Measurements from ENCODE around the gene KSR1. TPM values are rescaled to one million over a fixed set of nuclear protein-coding genes. Genes with fewer than 3 reads are reported as not detected.

KSR1 gene
- total RNA-seq, 1 donor from 2014 or later = 25.6 TPM

DNA sequence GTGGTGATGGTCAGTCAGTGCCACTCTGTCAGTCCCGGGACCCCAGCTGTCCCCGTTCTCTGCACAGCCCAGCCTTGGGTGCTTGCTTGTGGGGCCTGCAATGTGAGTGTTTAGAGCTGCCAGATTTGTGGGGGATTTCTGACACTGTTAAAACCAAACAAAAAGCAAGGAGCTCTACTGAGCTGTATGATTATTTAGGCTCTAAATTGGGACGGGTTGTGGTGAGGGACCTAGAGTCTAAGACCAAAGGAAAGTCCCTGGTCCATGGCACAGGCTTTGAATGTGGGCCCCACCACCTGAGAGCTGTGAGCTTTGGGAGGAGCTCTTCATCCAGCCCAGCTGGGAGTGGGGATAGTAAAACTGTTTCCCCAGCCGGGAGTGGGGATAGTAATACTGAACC is 63.3 kb downstream of the KSR1 start:
- Histone ChIP-seq H3K4me1 (ENCODE audit: control insufficient read depth in 3 of 3, insufficient read depth in 3 of 3, low read length in 3 of 3) (peaks cover 0 to 4% (median 2%) of the 10 kb centered on the region in 3 donors), H3K27me3 (ENCODE audit: control insufficient read depth in 3 of 3, insufficient read depth in 3 of 3, low read length in 3 of 3) (no peaks in the 10 kb centered on the region), H3K4me3 (ENCODE audit: low read length in 3 of 3) (no peak overlapping the region), H3K27ac (ENCODE audit: low read depth, low read length) (no peak overlapping the region), H3K36me3 (ENCODE audit: control insufficient read depth in 3 of 3, insufficient read depth in 3 of 3, low read length in 3 of 3) (no peaks in the 10 kb centered on the region), H3K9ac (ENCODE audit: low read depth in 1 of 3, low read length in 3 of 3) (no peak overlapping the region), H3K9me3 (ENCODE audit: control insufficient read depth in 3 of 3, low read length in 3 of 3) (no peaks in the 10 kb centered on the region)

DNA sequence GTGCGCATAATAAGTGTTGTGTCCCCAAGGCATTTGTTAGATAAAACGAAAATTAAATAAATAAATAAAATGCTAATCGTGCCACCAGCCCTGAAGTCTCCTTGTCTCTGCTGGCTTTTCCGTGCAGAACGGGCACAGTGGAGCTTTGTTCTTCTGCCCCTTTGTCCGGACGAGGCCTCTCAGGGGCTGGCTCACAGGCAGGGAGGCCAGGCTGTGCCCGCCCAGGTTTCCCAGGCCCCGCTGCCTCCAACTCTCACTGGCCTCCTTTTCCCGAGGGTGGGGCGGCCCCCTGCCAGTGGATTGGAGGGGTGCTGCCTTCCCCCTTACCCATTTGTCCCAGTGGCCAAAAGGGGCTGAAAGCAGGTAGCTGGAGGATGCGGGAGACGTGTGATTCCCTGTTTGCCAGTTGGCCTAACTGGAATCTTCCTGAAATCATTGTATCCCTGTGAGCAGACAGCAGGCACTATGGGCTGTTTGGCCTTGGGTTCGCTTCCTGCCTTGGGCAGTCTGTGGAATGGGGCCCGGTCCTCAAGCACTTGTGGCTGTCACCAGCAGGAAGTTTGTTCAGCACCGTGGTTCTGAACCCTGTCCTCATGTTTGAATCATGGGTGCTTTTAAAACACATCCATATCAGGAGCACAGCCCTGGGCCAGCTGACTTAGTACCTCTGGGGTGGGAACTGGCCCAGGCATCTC is 64.4 kb downstream of the KSR1 start:
- no peaks in the 10 kb centered on the region for H3K9me3 ChIP-seq (ENCODE audit: control insufficient read depth in 3 of 3, low read length in 3 of 3)
- H3K4me3 ChIP-seq (ENCODE audit: low read length in 3 of 3) = no peak overlapping the region
- H3K9ac ChIP-seq (ENCODE audit: low read depth in 1 of 3, low read length in 3 of 3) = no peak overlapping the region
- peaks cover 0 to 9% (median 2%) of the 10 kb centered on the region in 3 donors for H3K4me1 ChIP-seq (ENCODE audit: control insufficient read depth in 3 of 3, insufficient read depth in 3 of 3, low read length in 3 of 3)
- H3K27me3 ChIP-seq (ENCODE audit: control insufficient read depth in 3 of 3, insufficient read depth in 3 of 3, low read length in 3 of 3) = no peaks in the 10 kb centered on the region
- no peaks in the 10 kb centered on the region for H3K36me3 ChIP-seq (ENCODE audit: control insufficient read depth in 3 of 3, insufficient read depth in 3 of 3, low read length in 3 of 3)
- no peak overlapping the region for H3K27ac ChIP-seq (ENCODE audit: low read depth, low read length)

DNA sequence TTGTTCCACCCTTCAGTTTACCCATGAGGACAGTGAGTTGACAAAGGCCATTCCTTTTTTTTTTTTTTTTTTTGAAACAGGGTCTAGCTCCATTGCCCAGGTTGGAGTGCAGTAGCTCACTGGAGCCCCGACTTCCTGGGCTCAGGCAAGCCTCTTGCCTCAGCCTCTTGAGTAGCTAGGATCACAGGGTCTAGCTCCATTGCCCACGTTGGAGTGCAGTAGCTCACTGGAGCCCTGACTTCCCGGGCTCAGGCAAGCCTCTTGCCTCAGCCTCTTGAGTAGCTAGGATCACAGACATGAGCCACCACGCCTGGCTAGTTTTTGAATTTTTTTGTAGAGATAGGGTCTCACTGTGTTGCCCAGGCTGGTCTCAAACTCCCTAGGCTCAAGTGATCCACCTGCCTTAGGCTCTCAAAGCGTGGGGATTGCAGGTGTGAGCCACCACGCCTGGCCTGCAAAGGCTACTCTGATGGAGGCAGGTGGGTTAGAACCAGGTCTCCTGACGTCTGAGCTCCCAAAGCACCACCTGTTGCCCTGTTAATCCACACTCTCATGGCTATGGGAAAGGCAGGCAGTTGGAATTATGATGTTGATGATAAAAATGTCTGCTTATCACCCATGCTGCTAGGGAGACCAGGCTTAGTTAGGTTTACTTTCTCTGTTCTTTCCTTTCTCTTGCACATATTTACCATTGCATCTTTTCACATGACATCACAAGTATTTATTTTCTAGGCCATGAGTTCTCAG is 65.2 kb downstream of the KSR1 start:
- Histone ChIP-seq H3K4me3 (ENCODE audit: low read length in 3 of 3) (no peak overlapping the region), H3K36me3 (ENCODE audit: control insufficient read depth in 3 of 3, insufficient read depth in 3 of 3, low read length in 3 of 3) (no peaks in the 10 kb centered on the region), H3K9me3 (ENCODE audit: control insufficient read depth in 3 of 3, low read length in 3 of 3) (no peaks in the 10 kb centered on the region), H3K9ac (ENCODE audit: low read depth in 1 of 3, low read length in 3 of 3) (no peak overlapping the region), H3K27ac (ENCODE audit: low read depth, low read length) (no peak overlapping the region), H3K27me3 (ENCODE audit: control insufficient read depth in 3 of 3, insufficient read depth in 3 of 3, low read length in 3 of 3) (no peaks in the 10 kb centered on the region), H3K4me1 (ENCODE audit: control insufficient read depth in 3 of 3, insufficient read depth in 3 of 3, low read length in 3 of 3) (peaks cover 0 to 10% (median 2%) of the 10 kb centered on the region in 3 donors)

DNA sequence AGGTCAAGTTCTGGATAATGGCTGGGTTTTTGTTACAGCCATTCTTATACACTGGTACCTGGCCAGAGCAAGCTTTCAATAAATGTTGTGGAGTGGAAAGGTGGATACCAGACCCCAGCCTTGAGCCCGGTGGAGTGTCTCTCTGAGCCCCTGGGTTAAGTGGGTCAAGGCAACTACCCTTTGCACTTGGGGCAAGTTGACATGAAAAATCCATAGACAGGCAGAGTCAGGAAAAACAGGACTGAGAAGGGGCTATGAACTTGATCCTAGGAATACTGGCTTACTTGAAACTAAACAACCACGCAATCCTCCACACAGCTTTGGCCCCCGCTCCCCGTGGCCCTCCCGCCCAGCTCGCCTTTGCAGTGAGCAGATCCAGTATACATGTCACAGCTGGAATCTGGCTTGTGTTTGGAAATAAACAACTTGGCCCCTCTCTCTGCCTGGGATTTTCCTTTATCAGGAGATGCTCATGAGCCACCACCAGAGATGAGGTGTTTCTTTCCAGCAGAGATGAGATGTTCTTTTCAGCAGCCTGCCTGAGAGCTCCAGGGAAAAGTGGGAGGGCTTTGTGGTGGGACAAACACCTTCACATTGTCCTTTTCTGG is 65.9 kb downstream of the KSR1 start:
- Histone ChIP-seq H3K9ac (ENCODE audit: low read depth in 1 of 3, low read length in 3 of 3) (no peak overlapping the region), H3K27ac (ENCODE audit: low read depth, low read length) (no peak overlapping the region), H3K4me3 (ENCODE audit: low read length in 3 of 3) (no peak overlapping the region), H3K9me3 (ENCODE audit: control insufficient read depth in 3 of 3, low read length in 3 of 3) (no peaks in the 10 kb centered on the region), H3K4me1 (ENCODE audit: control insufficient read depth in 3 of 3, insufficient read depth in 3 of 3, low read length in 3 of 3) (peaks cover 4 to 15% (median 5%) of the 10 kb centered on the region in 3 donors), H3K27me3 (ENCODE audit: control insufficient read depth in 3 of 3, insufficient read depth in 3 of 3, low read length in 3 of 3) (no peaks in the 10 kb centered on the region), H3K36me3 (ENCODE audit: control insufficient read depth in 3 of 3, insufficient read depth in 3 of 3, low read length in 3 of 3) (no peaks in the 10 kb centered on the region)

DNA sequence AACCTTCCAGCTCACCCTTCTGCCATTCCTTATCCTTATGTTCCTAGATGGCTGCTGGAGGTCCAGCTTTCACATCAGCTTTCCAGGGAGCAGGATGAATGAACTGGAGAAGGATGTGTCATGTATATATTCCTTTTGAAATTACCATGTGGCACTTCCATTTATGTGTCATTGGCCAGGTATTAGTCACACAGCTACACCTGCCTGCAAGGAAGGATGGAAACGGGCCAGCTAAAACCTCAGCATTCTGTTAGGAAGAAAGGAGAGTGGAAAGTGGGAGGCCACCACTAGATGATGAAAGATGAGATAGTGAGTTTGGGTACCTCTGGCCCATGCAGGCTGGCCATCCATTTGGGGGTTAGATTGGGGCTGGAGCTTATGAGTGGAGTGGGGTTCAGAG is 67.5 kb downstream of the KSR1 start:
- Histone ChIP-seq H3K36me3 (ENCODE audit: control insufficient read depth in 3 of 3, insufficient read depth in 3 of 3, low read length in 3 of 3) (no peaks in the 10 kb centered on the region), H3K9me3 (ENCODE audit: control insufficient read depth in 3 of 3, low read length in 3 of 3) (no peaks in the 10 kb centered on the region), H3K4me1 (ENCODE audit: control insufficient read depth in 3 of 3, insufficient read depth in 3 of 3, low read length in 3 of 3) (peaks cover 4 to 13% (median 5%) of the 10 kb centered on the region in 3 donors), H3K9ac (ENCODE audit: low read depth in 1 of 3, low read length in 3 of 3) (no peak overlapping the region), H3K27ac (ENCODE audit: low read depth, low read length) (no peak overlapping the region), H3K4me3 (ENCODE audit: low read length in 3 of 3) (no peak overlapping the region), H3K27me3 (ENCODE audit: control insufficient read depth in 3 of 3, insufficient read depth in 3 of 3, low read length in 3 of 3) (no peaks in the 10 kb centered on the region)

DNA sequence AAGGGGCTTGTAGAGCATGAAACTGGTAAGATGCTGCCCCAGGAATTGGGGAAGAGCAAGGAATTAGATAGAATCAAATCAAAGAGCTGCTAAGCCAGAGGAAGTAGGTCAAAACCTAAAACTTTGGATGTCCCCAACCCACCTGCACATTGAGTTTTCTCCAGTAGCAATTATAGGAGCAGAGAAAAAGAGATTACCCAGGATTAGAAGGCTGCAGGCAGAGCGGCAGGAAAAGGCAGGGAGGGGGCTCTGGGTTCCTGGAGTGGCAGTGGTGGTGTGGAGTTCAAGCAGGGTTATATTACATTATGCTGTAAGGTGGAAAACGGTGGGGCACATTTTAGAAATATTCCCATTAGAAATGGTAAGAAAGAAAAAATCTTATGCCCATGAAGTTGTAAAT is 68.3 kb downstream of the KSR1 start:
- Histone ChIP-seq H3K27ac (ENCODE audit: low read depth, low read length) (no peak overlapping the region), H3K9me3 (ENCODE audit: control insufficient read depth in 3 of 3, low read length in 3 of 3) (no peaks in the 10 kb centered on the region), H3K4me3 (ENCODE audit: low read length in 3 of 3) (no peak overlapping the region), H3K9ac (ENCODE audit: low read depth in 1 of 3, low read length in 3 of 3) (no peak overlapping the region), H3K4me1 (ENCODE audit: control insufficient read depth in 3 of 3, insufficient read depth in 3 of 3, low read length in 3 of 3) (peaks cover 3 to 13% (median 4%) of the 10 kb centered on the region in 3 donors), H3K27me3 (ENCODE audit: control insufficient read depth in 3 of 3, insufficient read depth in 3 of 3, low read length in 3 of 3) (no peaks in the 10 kb centered on the region), H3K36me3 (ENCODE audit: control insufficient read depth in 3 of 3, insufficient read depth in 3 of 3, low read length in 3 of 3) (no peaks in the 10 kb centered on the region)

DNA sequence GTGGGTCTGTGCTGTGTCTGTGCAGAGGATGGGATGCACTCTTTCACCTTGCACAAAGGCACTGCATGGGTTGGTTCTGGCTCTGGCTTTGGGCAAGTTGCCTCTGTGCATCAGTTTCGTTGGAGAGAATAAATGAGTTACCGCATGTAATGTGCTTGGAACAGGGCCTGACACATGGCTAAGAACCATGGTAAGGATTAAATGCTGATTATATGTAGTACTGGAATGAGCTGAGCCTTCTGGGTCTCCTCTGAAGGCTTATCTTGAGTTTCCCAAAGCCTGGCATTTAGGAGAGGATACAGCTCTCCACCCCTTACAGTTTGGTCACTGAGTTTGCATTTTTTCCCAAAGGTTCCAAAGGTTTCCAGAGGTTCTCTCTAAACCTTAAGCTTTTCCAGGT is 69.1 kb downstream of the KSR1 start:
- Histone ChIP-seq H3K4me1 (ENCODE audit: control insufficient read depth in 3 of 3, insufficient read depth in 3 of 3, low read length in 3 of 3) (peaks cover 3 to 13% (median 4%) of the 10 kb centered on the region in 3 donors), H3K9ac (ENCODE audit: low read depth in 1 of 3, low read length in 3 of 3) (no peak overlapping the region), H3K9me3 (ENCODE audit: control insufficient read depth in 3 of 3, low read length in 3 of 3) (no peaks in the 10 kb centered on the region), H3K4me3 (ENCODE audit: low read length in 3 of 3) (no peak overlapping the region), H3K36me3 (ENCODE audit: control insufficient read depth in 3 of 3, insufficient read depth in 3 of 3, low read length in 3 of 3) (no peaks in the 10 kb centered on the region), H3K27ac (ENCODE audit: low read depth, low read length) (no peak overlapping the region), H3K27me3 (ENCODE audit: control insufficient read depth in 3 of 3, insufficient read depth in 3 of 3, low read length in 3 of 3) (no peaks in the 10 kb centered on the region)

DNA sequence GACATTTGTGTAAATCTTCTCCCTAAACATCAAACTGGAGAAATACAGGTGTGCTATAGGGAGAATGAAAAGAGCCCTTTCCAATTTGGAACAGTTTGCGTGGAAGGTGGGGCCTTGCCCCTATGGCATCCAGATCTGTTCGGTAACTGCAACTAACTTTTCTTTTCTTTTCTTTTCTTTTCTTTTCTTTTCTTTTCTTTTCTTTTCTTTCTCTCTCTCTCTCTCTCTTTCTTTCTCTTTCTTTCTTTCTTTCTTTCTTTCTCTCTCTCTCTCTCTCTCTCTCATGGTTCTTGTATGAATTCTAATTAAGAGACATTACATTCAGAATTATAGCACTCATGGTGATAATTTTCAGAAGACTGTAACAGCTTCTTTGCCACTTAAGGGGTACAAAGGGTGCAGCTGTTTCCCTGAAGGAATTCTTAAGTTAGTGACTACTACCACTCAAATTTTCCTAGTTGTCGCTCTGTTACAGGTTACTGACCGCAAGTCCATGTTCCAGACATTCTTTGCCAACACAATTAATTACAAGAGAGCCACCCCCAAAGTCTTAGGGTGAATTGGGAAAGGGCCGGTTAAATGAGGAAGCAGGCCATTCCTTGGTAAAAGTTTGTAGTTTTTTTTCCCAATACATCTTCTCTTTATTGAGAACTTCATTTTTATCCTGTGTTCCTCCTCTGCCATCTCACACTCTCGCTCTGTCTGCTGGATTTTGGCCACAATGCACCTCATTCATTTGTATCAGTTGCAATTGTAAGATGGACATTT is 69.8 kb downstream of the KSR1 start:
- H3K9ac ChIP-seq (ENCODE audit: low read depth in 1 of 3, low read length in 3 of 3) = no peak overlapping the region
- no peaks in the 10 kb centered on the region for H3K36me3 ChIP-seq (ENCODE audit: control insufficient read depth in 3 of 3, insufficient read depth in 3 of 3, low read length in 3 of 3)
- no peak overlapping the region for H3K27ac ChIP-seq (ENCODE audit: low read depth, low read length)
- no peaks in the 10 kb centered on the region for H3K27me3 ChIP-seq (ENCODE audit: control insufficient read depth in 3 of 3, insufficient read depth in 3 of 3, low read length in 3 of 3)
- H3K9me3 ChIP-seq (ENCODE audit: control insufficient read depth in 3 of 3, low read length in 3 of 3) = no peaks in the 10 kb centered on the region
- peaks cover 3 to 13% (median 4%) of the 10 kb centered on the region in 3 donors for H3K4me1 ChIP-seq (ENCODE audit: control insufficient read depth in 3 of 3, insufficient read depth in 3 of 3, low read length in 3 of 3)
- no peak overlapping the region for H3K4me3 ChIP-seq (ENCODE audit: low read length in 3 of 3)

DNA sequence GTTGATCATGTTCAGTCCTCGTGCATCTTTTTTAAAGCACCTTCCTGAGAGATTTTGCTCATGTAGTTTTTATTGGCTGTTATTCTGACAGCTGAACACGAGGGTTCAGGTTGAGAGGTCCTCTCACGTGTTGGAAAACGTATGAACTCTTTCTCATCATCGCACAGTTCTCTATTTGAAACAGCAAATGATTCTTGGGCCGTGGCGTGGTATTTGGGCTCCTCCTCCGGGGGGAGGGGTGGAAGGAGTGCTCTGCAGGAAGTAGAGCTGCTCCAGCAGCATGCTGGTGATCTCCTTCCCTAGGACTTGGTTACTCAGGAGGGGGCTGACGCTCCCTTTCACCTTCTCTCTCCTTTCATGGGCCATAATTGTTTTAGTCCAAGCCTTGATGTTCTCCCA is 70.4 kb downstream of the KSR1 start:
- no peaks in the 10 kb centered on the region for H3K9me3 ChIP-seq (ENCODE audit: control insufficient read depth in 3 of 3, low read length in 3 of 3)
- no peak overlapping the region for H3K4me3 ChIP-seq (ENCODE audit: low read length in 3 of 3)
- no peaks in the 10 kb centered on the region for H3K27me3 ChIP-seq (ENCODE audit: control insufficient read depth in 3 of 3, insufficient read depth in 3 of 3, low read length in 3 of 3)
- no peak overlapping the region for H3K9ac ChIP-seq (ENCODE audit: low read depth in 1 of 3, low read length in 3 of 3)
- H3K36me3 ChIP-seq (ENCODE audit: control insufficient read depth in 3 of 3, insufficient read depth in 3 of 3, low read length in 3 of 3) = no peaks in the 10 kb centered on the region
- H3K27ac ChIP-seq (ENCODE audit: low read depth, low read length) = no peak overlapping the region
- peaks cover 3 to 13% (median 4%) of the 10 kb centered on the region in 3 donors for H3K4me1 ChIP-seq (ENCODE audit: control insufficient read depth in 3 of 3, insufficient read depth in 3 of 3, low read length in 3 of 3)
